Measurements from ENCODE around the gene HEBP1. TPM values are rescaled to one million over a fixed set of nuclear protein-coding genes. Genes with fewer than 3 reads are reported as not detected.

Gene HEBP1
- total RNA-seq, 1 donor from 2014 or later, result 109 TPM

- Mint-ChIP-seq H3K27ac (no peak overlapping the region), H3K4me1 (ENCODE audit: low read depth) (no peaks in the 10 kb centered on the region), H3K27me3 (no peaks in the 10 kb centered on the region), H3K4me3 (ENCODE audit: low read depth) (no peak overlapping the region), H3K9me3 (ENCODE audit: low read depth) (no peaks in the 10 kb centered on the region), H3K36me3 (ENCODE audit: insufficient read depth) (peaks cover 17% of the 10 kb centered on the region)
- TF ChIP-seq CTCF (IDR thresholded peaks at IDR 0.05; ENCODE audit: unreplicated experiment), result peak; percentile 74
- no peak for DNase-seq (ENCODE audit: low spot score, unreplicated experiment)
Measured at GRCh38 chr12:12983420-12984035, 16.5 kb downstream of the HEBP1 start.

GRCh38 chr12:12982331-12982730 lies 17.7 kb downstream of the HEBP1 start:
- H3K4me3 Mint-ChIP-seq (ENCODE audit: low read depth), result no peak overlapping the region
- H3K27me3 Mint-ChIP-seq, result no peaks in the 10 kb centered on the region
- H3K36me3 Mint-ChIP-seq (ENCODE audit: insufficient read depth), result peaks cover 18% of the 10 kb centered on the region
- no peak for DNase-seq (ENCODE audit: low spot score, unreplicated experiment)
- no peaks in the 10 kb centered on the region for H3K9me3 Mint-ChIP-seq (ENCODE audit: low read depth)
- H3K4me1 Mint-ChIP-seq (ENCODE audit: low read depth), result no peaks in the 10 kb centered on the region
- TF ChIP-seq CTCF (IDR thresholded peaks at IDR 0.05; ENCODE audit: unreplicated experiment), result no peak
- H3K27ac Mint-ChIP-seq, result no peak overlapping the region

GRCh38 chr12:12979731-12980259 lies 20.3 kb downstream of the HEBP1 start:
- Mint-ChIP-seq H3K36me3 (ENCODE audit: insufficient read depth) (peaks cover 29% of the 10 kb centered on the region), H3K27ac (no peak overlapping the region), H3K9me3 (ENCODE audit: low read depth) (no peaks in the 10 kb centered on the region), H3K4me1 (ENCODE audit: low read depth) (no peaks in the 10 kb centered on the region), H3K27me3 (no peaks in the 10 kb centered on the region), H3K4me3 (ENCODE audit: low read depth) (no peak overlapping the region)
- TF ChIP-seq CTCF (IDR thresholded peaks at IDR 0.05; ENCODE audit: unreplicated experiment), result no peak
- no peak for DNase-seq (ENCODE audit: low spot score, unreplicated experiment)

GRCh38 chr12:12979126-12979525 lies 20.9 kb downstream of the HEBP1 start:
- Mint-ChIP-seq H3K27me3 (no peaks in the 10 kb centered on the region), H3K27ac (no peak overlapping the region), H3K9me3 (ENCODE audit: low read depth) (no peaks in the 10 kb centered on the region), H3K4me3 (ENCODE audit: low read depth) (no peak overlapping the region), H3K36me3 (ENCODE audit: insufficient read depth) (peaks cover 31% of the 10 kb centered on the region), H3K4me1 (ENCODE audit: low read depth) (no peaks in the 10 kb centered on the region)
- DNase-seq (ENCODE audit: low spot score, unreplicated experiment), result no peak
- TF ChIP-seq CTCF (IDR thresholded peaks at IDR 0.05; ENCODE audit: unreplicated experiment), result no peak

- Mint-ChIP-seq H3K27me3 (no peaks in the 10 kb centered on the region), H3K27ac (no peak overlapping the region), H3K4me1 (ENCODE audit: low read depth) (no peaks in the 10 kb centered on the region), H3K36me3 (ENCODE audit: insufficient read depth) (peaks cover 42% of the 10 kb centered on the region), H3K9me3 (ENCODE audit: low read depth) (peaks cover 11% of the 10 kb centered on the region), H3K4me3 (ENCODE audit: low read depth) (no peak overlapping the region)
- no peak for TF ChIP-seq CTCF (IDR thresholded peaks at IDR 0.05; ENCODE audit: unreplicated experiment)
- DNase-seq (ENCODE audit: low spot score, unreplicated experiment), result no peak
Measured at GRCh38 chr12:12977231-12977630, 22.8 kb downstream of the HEBP1 start.
